ENCODE data around the gene GABPB1. TPM values are rescaled to one million over a fixed set of nuclear protein-coding genes. Genes with fewer than 3 reads are reported as not detected.

Gene GABPB1
- polyA plus RNA-seq, 1 of the 3 experiments (the other 2 are of a cell fraction) = 12.8 TPM

DNA sequence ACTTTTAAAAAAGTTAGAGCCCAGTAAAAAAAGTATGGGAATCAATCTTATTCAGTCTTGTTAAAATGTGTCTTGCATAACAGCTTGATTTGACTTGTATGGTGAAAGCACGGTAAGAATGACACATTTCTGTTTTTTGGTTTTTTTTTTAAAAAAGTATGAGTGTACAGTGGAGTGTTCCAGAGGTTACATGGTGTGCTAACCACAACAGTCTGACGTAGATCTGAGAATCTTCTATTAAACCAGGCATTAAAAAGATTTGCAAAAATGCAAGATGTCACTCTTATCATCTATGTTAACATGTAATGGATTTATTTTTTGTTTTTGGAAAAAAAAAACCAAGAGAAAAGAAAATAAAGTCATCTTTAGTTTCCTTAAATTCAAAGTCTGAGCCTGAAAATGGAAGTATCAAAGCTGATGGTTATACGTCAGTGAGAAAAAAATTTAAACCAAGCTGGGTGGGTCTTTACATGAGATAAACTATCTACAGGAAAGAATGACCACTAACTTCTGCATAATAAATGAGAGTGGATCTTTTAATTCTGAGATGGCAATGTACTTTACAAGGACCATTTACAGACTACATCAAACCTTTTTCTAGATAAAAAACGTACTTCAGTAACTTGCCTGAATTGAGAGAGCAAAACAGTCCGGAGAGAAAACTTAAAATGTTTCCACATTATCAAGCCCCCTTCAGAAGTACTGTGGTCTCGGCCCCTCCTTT, 1.6 kb downstream of the GABPB1 start:
- Histone ChIP-seq H3K27me3 (ENCODE audit: insufficient read depth) (no peaks in the 10 kb centered on the region), H3K9ac (peak overlapping the region; percentile 100), H3K79me2 (ENCODE audit: insufficient read depth) (peaks cover 91% of the 10 kb centered on the region), H4K20me1 (ENCODE audit: insufficient read depth) (peaks cover 15% of the 10 kb centered on the region), H3F3A (replicated peaks; ENCODE audit: insufficient read depth) (peaks cover 17% of the 10 kb centered on the region), H3K36me3 (replicated peaks in 1 of 2; ENCODE audit: control insufficient read depth in 1 of 2, insufficient read depth in 2 of 2, low read length in 1 of 2) (peaks cover 16 to 20% of the 10 kb centered on the region in 2 experiments), H3K4me2 (peak overlapping the region; percentile 89), H3K4me1 (ENCODE audit: control insufficient read depth in 1 of 2, insufficient read depth in 2 of 2, low read depth in 1 of 2, low read length in 1 of 2) (peaks cover 16 to 20% of the 10 kb centered on the region in 2 experiments), H3K4me3 (ENCODE audit: low read depth in 2 of 2, low read length in 1 of 2) (peak overlapping the region; percentile 73 to 98), H3K9me3 (no peaks in the 10 kb centered on the region), H3K9me2 (no peaks in the 10 kb centered on the region), H2AFZ (ENCODE audit: low read depth) (no peak overlapping the region), H3K27ac (ENCODE audit: low read depth in 2 of 2, low read length in 1 of 2) (peak overlapping the region; percentile 97 to 100)
- 2% methylated on average over 6 of the region's 6 CpGs for WGBS (ENCODE audit: low lambda C conversion rate)
- DNase-seq = no peak
- CTCF ChIA-PET = no interaction called here
- 0 out of 2 replicates have a peak, but pooled peaks have one; percentile 5 for TF ChIP-seq JUND (IDR thresholded peaks at IDR 0.05)
- peak; percentile 20 for TF ChIP-seq CHD2 (IDR thresholded peaks at IDR 0.05; ENCODE audit: low read length, partially characterized antibody)
- TF ChIP-seq EP300 (IDR thresholded peaks at IDR 0.05; ENCODE audit: borderline replicate concordance in 1 of 2, low read depth in 1 of 2, low read length in 1 of 2) = no peak
- POLR2A ChIA-PET = interaction anchor here (1.0 kb wide), 2 partner anchors 10 to 29 kb away, joined by 3 to 5 read pairs; no protein-coding TSS in a partner anchor

DNA sequence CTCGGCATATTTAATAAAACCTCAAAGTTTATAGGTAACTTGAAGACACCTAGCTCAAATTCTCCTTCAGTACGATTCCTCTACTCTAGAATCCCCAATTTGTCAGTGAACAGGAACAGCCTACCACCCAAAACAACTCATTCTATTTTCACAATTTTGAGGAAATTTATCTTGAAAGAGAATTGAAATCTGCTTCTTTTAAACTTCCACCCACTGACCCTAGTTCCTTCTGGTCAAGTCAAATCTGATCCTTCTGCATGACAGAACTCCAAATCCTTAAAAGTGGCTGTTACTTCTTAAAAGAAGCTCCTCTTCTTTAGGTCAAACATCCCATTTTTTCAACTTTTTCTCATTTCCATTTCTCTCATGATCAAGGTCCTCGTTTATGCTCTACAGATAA, 4.4 kb downstream of the GABPB1 start:
- no peak overlapping the region for H2AFZ ChIP-seq (ENCODE audit: low read depth)
- TF ChIP-seq EP300 (IDR thresholded peaks at IDR 0.05; ENCODE audit: borderline replicate concordance in 1 of 2, low read depth in 1 of 2, low read length in 1 of 2) (no peak), GABPA (IDR thresholded peaks at IDR 0.05; ENCODE audit: low read depth) (no peak)
- DNase-seq = no peak
- WGBS (ENCODE audit: low lambda C conversion rate) = 60% methylated on average over 3 of the region's 3 CpGs
- H3K4me1 ChIP-seq (ENCODE audit: control insufficient read depth in 1 of 2, insufficient read depth in 2 of 2, low read depth in 1 of 2, low read length in 1 of 2) = peaks cover 9 to 20% of the 10 kb centered on the region in 2 experiments
- H4K20me1 ChIP-seq (ENCODE audit: insufficient read depth) = peaks cover 15% of the 10 kb centered on the region
- no peaks in the 10 kb centered on the region for H3K27me3 ChIP-seq (ENCODE audit: insufficient read depth)
- H3K79me2 ChIP-seq (ENCODE audit: insufficient read depth) = peaks cover 95% of the 10 kb centered on the region
- peaks cover 4 to 5% of the 10 kb centered on the region in 2 experiments for H3K36me3 ChIP-seq (replicated peaks in 1 of 2; ENCODE audit: control insufficient read depth in 1 of 2, insufficient read depth in 2 of 2, low read length in 1 of 2)
- ChIA-PET CTCF (no interaction called here), POLR2A (no interaction called here)
- H3K27ac ChIP-seq (ENCODE audit: low read depth in 2 of 2, low read length in 1 of 2) = no peak overlapping the region
- peak overlapping the region; percentile 10; the same call in 1 of the 2 replicates for H3K4me2 ChIP-seq
- no peak overlapping the region for H3K9ac ChIP-seq
- H3F3A ChIP-seq (replicated peaks; ENCODE audit: insufficient read depth) = peaks cover 17% of the 10 kb centered on the region
- H3K9me3 ChIP-seq = no peaks in the 10 kb centered on the region
- no peaks in the 10 kb centered on the region for H3K9me2 ChIP-seq
- H3K4me3 ChIP-seq (ENCODE audit: low read depth in 2 of 2, low read length in 1 of 2) = no peak overlapping the region

DNA sequence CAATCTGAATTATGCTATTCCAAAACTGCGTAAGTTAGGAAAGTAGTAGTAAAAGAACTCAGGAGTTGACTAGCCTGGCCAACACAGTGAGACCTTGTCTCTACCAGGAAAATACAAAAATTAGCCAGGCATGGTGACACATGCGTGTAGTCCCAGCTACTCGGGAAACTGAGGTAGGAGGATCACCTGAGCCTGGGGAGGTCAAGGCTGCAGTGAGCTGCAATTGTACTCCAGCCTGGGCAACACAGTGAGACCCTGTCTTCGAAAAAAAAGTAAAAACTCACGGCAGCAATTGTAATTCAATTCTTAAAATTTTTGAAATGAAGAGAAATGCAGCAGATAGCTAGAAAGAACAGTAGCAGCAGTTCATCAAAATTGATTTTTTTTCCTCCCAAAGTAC, 9.7 kb downstream of the GABPB1 start:
- WGBS (ENCODE audit: low lambda C conversion rate) = 97% methylated on average over 5 of the region's 5 CpGs
- Histone ChIP-seq H3F3A (replicated peaks; ENCODE audit: insufficient read depth) (peaks cover 7% of the 10 kb centered on the region), H3K9me2 (no peaks in the 10 kb centered on the region), H3K36me3 (replicated peaks in 1 of 2; ENCODE audit: control insufficient read depth in 1 of 2, insufficient read depth in 2 of 2, low read length in 1 of 2) (peaks cover 0 to 7% of the 10 kb centered on the region in 2 experiments), H3K9ac (no peak overlapping the region), H3K9me3 (no peaks in the 10 kb centered on the region), H3K4me2 (no peak overlapping the region), H4K20me1 (ENCODE audit: insufficient read depth) (no peaks in the 10 kb centered on the region), H3K79me2 (ENCODE audit: insufficient read depth) (peaks cover 75% of the 10 kb centered on the region), H3K4me3 (ENCODE audit: low read depth in 2 of 2, low read length in 1 of 2) (no peak overlapping the region), H3K27ac (ENCODE audit: low read depth in 2 of 2, low read length in 1 of 2) (no peak overlapping the region), H3K27me3 (ENCODE audit: insufficient read depth) (no peaks in the 10 kb centered on the region), H3K4me1 (ENCODE audit: control insufficient read depth in 1 of 2, insufficient read depth in 2 of 2, low read depth in 1 of 2, low read length in 1 of 2) (peaks cover 0 to 11% of the 10 kb centered on the region in 2 experiments; a peak in 2 of 4 replicates), H2AFZ (ENCODE audit: low read depth) (no peak overlapping the region)
- no peak for DNase-seq
- ChIA-PET CTCF (no interaction called here), POLR2A (interaction anchor here (2.1 kb wide), 1 partner anchor 9 kb away, joined by 9 read pairs; the partner anchor contains the start of gene GABPB1)
- TF ChIP-seq RXRA (IDR thresholded peaks at IDR 0.05; ENCODE audit: borderline replicate concordance, low read depth) (no peak), RAD21 (IDR thresholded peaks at IDR 0.05; ENCODE audit: low read length) (no peak), FOXM1 (IDR thresholded peaks at IDR 0.05; ENCODE audit: low read depth) (no peak), EP300 (IDR thresholded peaks at IDR 0.05; ENCODE audit: borderline replicate concordance in 1 of 2, low read depth in 1 of 2, low read length in 1 of 2) (no peak), FOXJ3 (CRISPR knock-in tag; IDR thresholded peaks at IDR 0.05) (no peak), ELF1 (IDR thresholded peaks at IDR 0.05) (no peak), SMC3 (IDR thresholded peaks at IDR 0.05; ENCODE audit: low read depth, low read length) (no peak), MEF2A (IDR thresholded peaks at IDR 0.05; ENCODE audit: borderline replicate concordance, low read depth) (no peak), YY1 (IDR thresholded peaks at IDR 0.05; ENCODE audit: low read depth) (no peak), NRF1 (IDR thresholded peaks at IDR 0.05; ENCODE audit: low read depth, low read length) (no peak)
- TF ChIP-seq, protein P1, sequence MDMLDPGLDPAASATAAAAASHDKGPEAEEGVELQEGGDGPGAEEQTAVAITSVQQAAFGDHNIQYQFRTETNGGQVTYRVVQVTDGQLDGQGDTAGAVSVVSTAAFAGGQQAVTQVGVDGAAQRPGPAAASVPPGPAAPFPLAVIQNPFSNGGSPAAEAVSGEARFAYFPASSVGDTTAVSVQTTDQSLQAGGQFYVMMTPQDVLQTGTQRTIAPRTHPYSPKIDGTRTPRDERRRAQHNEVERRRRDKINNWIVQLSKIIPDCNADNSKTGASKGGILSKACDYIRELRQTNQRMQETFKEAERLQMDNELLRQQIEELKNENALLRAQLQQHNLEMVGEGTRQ (IDR thresholded peaks at IDR 0.05; ENCODE audit: borderline replicate concordance, low read depth, low read length) = no peak
